H1 (cell line): Measurements from ENCODE around the gene TENT4A. TPM values are rescaled to one million over a fixed set of nuclear protein-coding genes. Genes with fewer than 3 reads are reported as not detected.

Experiments used
- CTCF ChIA-PET: fragments of 300-600 bp; sonication (Branson Sonifier 250); formaldehyde crosslinking; loops from one replicate; lab custom pipeline; 2021; ENCODE audit not compliant: partially characterized antibody; lab: Charles Lee
- POLR2A ChIA-PET: fragments of 300-600 bp; sonication (Branson Sonifier 250); formaldehyde crosslinking; loops from one replicate; lab custom pipeline; 2021; ENCODE audit warnings: inconsistent platforms; ENCODE audit not compliant: partially characterized antibody; lab: Charles Lee
- DNase-seq, 2 experiments: peaks; one replicate each; pipeline versions ENCODE4 v3.0.0 to v3.0.0-alpha.2; 2010 to 2022; ENCODE audit warnings: low spot score in 2 of 2, low read depth in 1 of 2, mixed read lengths in 1 of 2
- FAIRE-seq: peaks from 2 replicates; lab custom pipeline; 2011; peaks lifted over from hg19 to GRCh38; lab: Jason Lieb, UNC
- H2AFZ ChIP-seq: 2 replicates; pipeline ENCODE4 v1.8.1; 2012; ENCODE audit warnings: low read length, inconsistent platforms
- H2AK5ac ChIP-seq: 2 replicates; pipeline ENCODE4 v1.6.1; 2013; ENCODE audit warnings: low read depth, low read length
- H2BK120ac ChIP-seq: replicated peaks from 2 replicates; pipeline ENCODE3; 2013; ENCODE audit warnings: low read depth, low read length, inconsistent platforms
- H2BK12ac ChIP-seq: 2 replicates; pipeline ENCODE4 v1.6.1; 2013; ENCODE audit warnings: low read depth, low read length
- H2BK15ac ChIP-seq: 2 replicates; pipeline ENCODE4 v1.6.1; 2013; ENCODE audit warnings: low read length
- H2BK20ac ChIP-seq: 2 replicates; pipeline ENCODE4 v1.6.1; 2013; ENCODE audit warnings: low read length
- H2BK5ac ChIP-seq: 2 replicates; pipeline ENCODE4 v1.6.1; 2013; ENCODE audit warnings: low read depth, low read length
- H3K14ac ChIP-seq: 2 replicates; pipeline ENCODE4 v1.6.1; 2013; ENCODE audit warnings: inconsistent platforms; ENCODE audit not compliant: insufficient read length
- H3K18ac ChIP-seq: 2 replicates; pipeline ENCODE4 v1.6.1; 2013; ENCODE audit warnings: low read length; ENCODE audit errors: extremely low read depth
- H3K23ac ChIP-seq: 2 replicates; pipeline ENCODE4 v1.6.1; 2013; ENCODE audit warnings: inconsistent platforms; ENCODE audit not compliant: insufficient read length
- H3K23me2 ChIP-seq: 2 replicates; pipeline ENCODE4 v1.6.1; 2013; ENCODE audit warnings: low read depth, low read length
- H3K27ac ChIP-seq: 2 replicates; pipeline ENCODE4 v1.6.1; 2011; ENCODE audit warnings: low read depth, low read length, inconsistent platforms
- H3K27me3 ChIP-seq, 4 experiments: replicated peaks in 1 of 4; 1 replicate in 1 of 4; 2 replicates in 3 of 4; pipeline versions ENCODE4 v1.6.1 to v1.8.1; 2011 to 2013; ENCODE audit warnings: low read length in 3 of 4, mild to moderate bottlenecking in 3 of 4, inconsistent platforms in 2 of 4, mixed read lengths in 2 of 4, moderate library complexity in 1 of 4; ENCODE audit not compliant: control insufficient read depth in 3 of 4, insufficient read depth in 3 of 4; ENCODE audit errors: extremely low read depth in 1 of 4
- H3K36me3 ChIP-seq, 4 experiments: 2 replicates each; pipeline versions ENCODE4 v1.6.1 to v1.8.1; 2011 to 2013; ENCODE audit warnings: mild to moderate bottlenecking in 4 of 4, low read length in 3 of 4, moderate library complexity in 2 of 4, control low read depth in 1 of 4, inconsistent platforms in 1 of 4; ENCODE audit not compliant: insufficient read depth in 4 of 4, control insufficient read depth in 2 of 4
- H3K4ac ChIP-seq: replicated peaks from 2 replicates; pipeline ENCODE3; 2013; ENCODE audit warnings: low read length, low read depth, mixed read lengths, inconsistent platforms; ENCODE audit not compliant: insufficient read length
- H3K4me1 ChIP-seq, 4 experiments: replicated peaks in 1 of 4; 1 replicate in 1 of 4; 2 replicates in 3 of 4; pipeline versions ENCODE4 v1.6.1 to v1.8.1; 2011 to 2013; ENCODE audit warnings: low read length in 3 of 4, inconsistent platforms in 2 of 4, mixed read lengths in 1 of 4; ENCODE audit not compliant: insufficient read depth in 4 of 4, control insufficient read depth in 3 of 4
- H3K4me2 ChIP-seq, 2 experiments: 2 replicates each; pipeline versions ENCODE4 v1.6.1 to v1.8.1; 2011 to 2013; ENCODE audit warnings: low read depth in 2 of 2, low read length in 2 of 2, control low read depth in 1 of 2, inconsistent platforms in 1 of 2, mild to moderate bottlenecking in 1 of 2; ENCODE audit not compliant: insufficient read depth in 1 of 2
- H3K4me3 ChIP-seq, 4 experiments: fragments of 200-600, 300-600 bp in 1 of 4; sonication (generic), shearing (Covaris generic), sonication (Bioruptor Twin) in 1 of 4; 2 replicates each; pipeline versions ENCODE4 v1.5.1 to v1.8.1; 2011 to 2016; ENCODE audit warnings: low read length in 4 of 4, low read depth in 3 of 4, control low read depth in 2 of 4, inconsistent platforms in 2 of 4, mild to moderate bottlenecking in 2 of 4, mixed read lengths in 1 of 4, moderate library complexity in 1 of 4; ENCODE audit not compliant: insufficient read depth in 2 of 4; ENCODE audit errors: extremely low read depth in 1 of 4
- H3K56ac ChIP-seq: replicated peaks from 2 replicates; pipeline ENCODE3; 2013; ENCODE audit warnings: low read depth, mild to moderate bottlenecking, mixed read lengths, low read length, inconsistent platforms; ENCODE audit not compliant: insufficient read length
- H3K79me1 ChIP-seq: 2 replicates; pipeline ENCODE4 v1.6.1; 2013; ENCODE audit warnings: low read depth, low read length, control low read depth
- H3K79me2 ChIP-seq, 2 experiments: 2 replicates each; pipeline versions ENCODE4 v1.6.1 to v1.8.1; 2012 to 2013; ENCODE audit warnings: low read length in 2 of 2, mild to moderate bottlenecking in 2 of 2, inconsistent platforms in 1 of 2; ENCODE audit not compliant: insufficient read depth in 2 of 2, control insufficient read depth in 1 of 2
- H3K9ac ChIP-seq, 4 experiments: replicated peaks in 1 of 4; 1 replicate in 1 of 4; 2 replicates in 3 of 4; pipeline versions ENCODE4 v1.6.1 to v1.8.1; 2011 to 2013; ENCODE audit warnings: low read depth in 3 of 4, low read length in 3 of 4, control low read depth in 2 of 4, mild to moderate bottlenecking in 2 of 4, moderate library complexity in 2 of 4, inconsistent platforms in 1 of 4; ENCODE audit errors: extremely low read depth in 1 of 4
- H3K9me3 ChIP-seq, 2 experiments: 2 replicates each; pipeline versions ENCODE4 v1.6.1 to v1.8.1; 2012 to 2013; ENCODE audit warnings: mild to moderate bottlenecking in 2 of 2, moderate library complexity in 2 of 2, control low read depth in 1 of 2, inconsistent platforms in 1 of 2, low read depth in 1 of 2, low read length in 1 of 2, mixed read lengths in 1 of 2; ENCODE audit not compliant: insufficient read depth in 2 of 2
- H4K20me1 ChIP-seq, 2 experiments: replicated peaks in 1 of 2; 2 replicates each; pipeline versions ENCODE3 to v1.8.1; 2011 to 2013; ENCODE audit warnings: inconsistent platforms in 2 of 2, low read length in 2 of 2, mild to moderate bottlenecking in 1 of 2; ENCODE audit not compliant: insufficient read depth in 2 of 2, control insufficient read depth in 1 of 2
- H4K5ac ChIP-seq: 2 replicates; pipeline ENCODE4 v1.6.1; 2013; ENCODE audit warnings: low read length, low read depth, mixed read lengths, inconsistent platforms; ENCODE audit not compliant: insufficient read length
- H4K8ac ChIP-seq: 2 replicates; pipeline ENCODE4 v1.8.0; 2013; ENCODE audit warnings: mild to moderate bottlenecking, moderate library complexity, low read length, inconsistent platforms; ENCODE audit not compliant: insufficient read depth; ENCODE audit errors: extremely low read depth
- H4K91ac ChIP-seq: replicated peaks from 2 replicates; pipeline ENCODE3; 2013; ENCODE audit warnings: low read length, mixed read lengths, inconsistent platforms; ENCODE audit not compliant: insufficient read length
- BACH1 ChIP-seq: IDR thresholded peaks from 2 replicates; pipeline ENCODE4 v1.6.1; 2012; ENCODE audit warnings: low read length, improper control_type of control experiment
- CTBP2 ChIP-seq: IDR thresholded peaks from 2 replicates; pipeline ENCODE4 v1.7.0; 2011; ENCODE audit warnings: borderline replicate concordance, mild to moderate bottlenecking, moderate library complexity, mixed read lengths, low read length; ENCODE audit not compliant: insufficient read depth, insufficient read length
- EGR1 ChIP-seq: IDR thresholded peaks from 2 replicates; pipeline ENCODE4 v1.6.1; 2011; ENCODE audit warnings: low read depth, low read length, borderline replicate concordance
- HDAC2 ChIP-seq, 2 experiments: fragments of 300-600 bp in 1 of 2; sonication (generic) in 1 of 2; IDR thresholded peaks; 2 replicates each; pipeline ENCODE4 v1.6.1; 2011 to 2012; ENCODE audit warnings: low read depth in 2 of 2, low read length in 2 of 2, mild to moderate bottlenecking in 2 of 2, moderate library complexity in 2 of 2, borderline replicate concordance in 1 of 2, inconsistent platforms in 1 of 2
- MAFK ChIP-seq: IDR thresholded peaks from 2 replicates; pipeline ENCODE4 v1.6.1; 2012; ENCODE audit warnings: low read depth, mild to moderate bottlenecking, improper control_type of control experiment, low read length
- SIN3A ChIP-seq, 2 experiments: IDR thresholded peaks in 1 of 2; conservative IDR thresholded peaks in 1 of 2; 2 replicates each; pipeline ENCODE4 v1.6.1; 2011 to 2012; ENCODE audit warnings: low read length in 2 of 2, improper control_type of control experiment in 1 of 2, low read depth in 1 of 2, mild to moderate bottlenecking in 1 of 2
- WGBS, 2 experiments: shearing (Covaris generic) in 1 of 2; methylation state at CpG; one replicate each; pipeline versions ENCODE4 v1.1.6 to v1.1.7; 2013 to 2015; ENCODE audit warnings: low lambda C conversion rate in 2 of 2, mixed read lengths in 2 of 2, inconsistent platforms in 1 of 2, low coverage in 1 of 2, missing lambda C conversion rate in 1 of 2; ENCODE audit not compliant: insufficient replicate concordance in 2 of 2, insufficient coverage in 1 of 2, insufficient read length in 1 of 2; ENCODE audit errors: extremely low coverage in 1 of 2, missing lambda C conversion rate in 1 of 2; 5-methylcytosine and 5-hydroxymethylcytosine counted together
- polyA plus RNA-seq, 7 experiments: library from polyadenylated mRNA; depleted of rRNA in 3 of 7; stranded (reverse) in 5 of 7; unstranded in 2 of 7; fragments of >200 nt in 5 of 7; fragments of 200-250 nt in 2 of 7; gene quantifications; 1 replicate in 5 of 7; 2 replicates in 1 of 7; 4 replicates in 1 of 7; pipeline versions ENCODE4 v1.2.1 to v1.2.3, GENCODE V29; 2011 to 2013; ENCODE audit warnings: missing spikeins in 2 of 7, mixed read lengths in 2 of 7
- total RNA-seq: library from RNA; stranded (reverse); fragmentation: NEBNext Ultra II Directional; extraction: Animal tissue kit (Norgen Biotek cat#: 25700); gene quantifications from 2 replicates; pipeline ENCODE4 v1.2.1, GENCODE V29; 2021
- TF ChIP-seq, protein P1 (sequence below): IDR thresholded peaks from 2 replicates; pipeline ENCODE4 v1.6.1; 2011; ENCODE audit warnings: low read length, improper control_type of control experiment

Gene TENT4A
- total and polyA plus RNA-seq, 2 of the 8 experiments (the other 6 are each of a cell fraction or from before 2014, with no cell fraction given) = 8.9 to 25.1 TPM

DNA sequence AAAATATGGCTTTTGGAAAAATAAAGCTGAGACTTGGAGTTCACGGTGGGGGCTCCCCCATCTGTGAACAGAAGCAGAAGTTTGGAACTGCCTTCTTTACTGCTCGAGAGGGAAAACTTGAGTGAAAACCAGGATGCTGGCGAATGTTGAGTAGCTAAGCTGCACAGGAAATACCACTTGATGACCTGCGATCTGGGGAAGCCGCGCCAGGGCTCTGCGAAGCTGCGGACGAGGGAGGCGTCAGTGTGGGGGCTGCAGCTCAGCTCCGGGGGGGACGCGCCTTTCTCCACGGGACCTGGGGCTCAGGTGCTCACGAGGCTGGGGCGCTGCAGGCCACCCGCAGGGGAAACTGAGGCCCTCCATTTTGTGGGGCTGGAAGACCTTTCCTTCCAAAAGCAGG, 62.3 kb downstream of the TENT4A start:
- POLR2A ChIA-PET = interaction anchor here (1.4 kb wide), 1 partner anchor 11 kb away, joined by 3 read pairs; no protein-coding TSS in a partner anchor
- no peaks in the 10 kb centered on the region for H3K27me3 ChIP-seq
- H3K18ac ChIP-seq = no peak overlapping the region
- H3K23ac ChIP-seq = no peak overlapping the region
- no peaks in the 10 kb centered on the region for H3K4me1 ChIP-seq
- no peaks in the 10 kb centered on the region for H3K79me2 ChIP-seq
- DNase-seq = no peak
- no peaks in the 10 kb centered on the region for H3K9me3 ChIP-seq
- no peak overlapping the region for H2BK15ac ChIP-seq
- H3K4me3 ChIP-seq = no peak overlapping the region
- no peaks in the 10 kb centered on the region for H3K79me1 ChIP-seq
- no peak overlapping the region for H4K8ac ChIP-seq
- H3K27ac ChIP-seq = no peak overlapping the region
- H4K91ac ChIP-seq = no peak overlapping the region
- 88% methylated on average over 17 of the region's 17 CpGs; no CpG with 5 or more reads in 1 of the 2 experiments for WGBS, 2 experiments
- no peak overlapping the region for H3K14ac ChIP-seq
- CTCF ChIA-PET = interaction anchor here (0.9 to 7.0 kb wide), 4 partner anchors 9 to 16 kb away, joined by 3 to 58 read pairs (median 4); no protein-coding TSS in a partner anchor
- no peak for TF ChIP-seq MAFK
- TF ChIP-seq CTBP2 = no peak
- TF ChIP-seq EGR1 = no peak
- TF ChIP-seq BACH1 = no peak
- no peak for TF ChIP-seq HDAC2 (IDR thresholded peaks at IDR 0.05; ENCODE audit: borderline replicate concordance in 1 of 2, low read depth in 2 of 2, low read length in 2 of 2)
- TF ChIP-seq SIN3A (conservative IDR thresholded peaks at IDR 0.05 in 1 of 2, IDR thresholded peaks at IDR 0.05 in 1 of 2; ENCODE audit: low read depth in 1 of 2, low read length in 2 of 2) = no peak
- TF ChIP-seq, protein P1, sequence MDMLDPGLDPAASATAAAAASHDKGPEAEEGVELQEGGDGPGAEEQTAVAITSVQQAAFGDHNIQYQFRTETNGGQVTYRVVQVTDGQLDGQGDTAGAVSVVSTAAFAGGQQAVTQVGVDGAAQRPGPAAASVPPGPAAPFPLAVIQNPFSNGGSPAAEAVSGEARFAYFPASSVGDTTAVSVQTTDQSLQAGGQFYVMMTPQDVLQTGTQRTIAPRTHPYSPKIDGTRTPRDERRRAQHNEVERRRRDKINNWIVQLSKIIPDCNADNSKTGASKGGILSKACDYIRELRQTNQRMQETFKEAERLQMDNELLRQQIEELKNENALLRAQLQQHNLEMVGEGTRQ = no peak
- TF ChIP-seq, all 59 proteins: peak for 0
- no peak for FAIRE-seq
- no peak overlapping the region for H2BK120ac ChIP-seq
- no peak overlapping the region for H3K4ac ChIP-seq
- no peaks in the 10 kb centered on the region for H3K23me2 ChIP-seq
- peaks cover 0 to 2% of the 10 kb centered on the region in 2 experiments for H4K20me1 ChIP-seq
- H3K9ac ChIP-seq = no peak overlapping the region
- no peak overlapping the region for H3K4me2 ChIP-seq
- no peak overlapping the region for H2BK5ac ChIP-seq
- H2AFZ ChIP-seq = no peak overlapping the region
- no peak overlapping the region for H2AK5ac ChIP-seq
- H2BK20ac ChIP-seq = no peak overlapping the region
- H2BK12ac ChIP-seq = no peak overlapping the region
- no peak overlapping the region for H3K56ac ChIP-seq
- no peaks in the 10 kb centered on the region for H3K36me3 ChIP-seq
- no peak overlapping the region for H4K5ac ChIP-seq
